Lung (tissue), 16 donors: ENCODE data around the gene SESN2. TPM values are rescaled to one million over a fixed set of nuclear protein-coding genes. Genes with fewer than 3 reads are reported as not detected.
A peak's percentile ranks its signal among the peaks of the same experiment; 100 is the strongest.

Experiments used
- ATAC-seq: fragments of 200-7000 bp; cut with Tn5 transposase; one replicate; pipeline ENCODE4 v1.9.1; 2020; ENCODE audit warnings: moderate number of reproducible peaks; ENCODE audit not compliant: insufficient read depth, low FRiP score
- DNase-seq, 3 donors: peaks; one replicate each; pipeline ENCODE4 v3.0.0-alpha.2; 2013 to 2017
- H3K27ac ChIP-seq, 2 donors: one replicate each; pipeline ENCODE4 v1.5.1; 2013; ENCODE audit warnings: mild to moderate bottlenecking in 2 of 2, moderate library complexity in 2 of 2, control low read depth in 1 of 2, inconsistent platforms in 1 of 2, low read depth in 1 of 2, low read length in 1 of 2
- H3K27me3 ChIP-seq, 3 donors: one replicate each; pipeline ENCODE4 v1.5.1; 2013; ENCODE audit warnings: low read length in 2 of 3; ENCODE audit not compliant: control insufficient read depth in 3 of 3, insufficient read depth in 3 of 3
- H3K36me3 ChIP-seq, 4 donors: one replicate each; pipeline ENCODE4 v1.5.1; 2013; ENCODE audit warnings: low read length in 4 of 4, mild to moderate bottlenecking in 1 of 4, moderate library complexity in 1 of 4; ENCODE audit not compliant: control insufficient read depth in 4 of 4, insufficient read depth in 4 of 4
- H3K4me1 ChIP-seq, 5 donors: one replicate each; pipeline ENCODE4 v1.5.1; 2013; ENCODE audit warnings: low read length in 5 of 5, mild to moderate bottlenecking in 2 of 5, moderate library complexity in 1 of 5; ENCODE audit not compliant: control insufficient read depth in 5 of 5, insufficient read depth in 5 of 5
- H3K4me3 ChIP-seq: one replicate; pipeline ENCODE4 v1.5.1; 2013; ENCODE audit warnings: mild to moderate bottlenecking, control low read depth, moderate library complexity
- H3K9ac ChIP-seq, 2 donors: one replicate each; pipeline ENCODE4 v1.5.1; 2013; ENCODE audit warnings: low read length in 2 of 2, control low read depth in 1 of 2; ENCODE audit not compliant: insufficient read depth in 1 of 2
- H3K9me3 ChIP-seq, 4 donors: one replicate each; pipeline ENCODE4 v1.5.1; 2013; ENCODE audit warnings: low read length in 3 of 4, mild to moderate bottlenecking in 1 of 4, moderate library complexity in 1 of 4; ENCODE audit not compliant: control insufficient read depth in 4 of 4, insufficient read depth in 3 of 4
- CTCF ChIP-seq: IDR thresholded peaks from 2 replicates; pipeline ENCODE4 v1.5.1; 2012; ENCODE audit warnings: mild to moderate bottlenecking; ENCODE audit errors: control extremely low read depth, extremely low read depth
- WGBS, 2 donors: extraction: QIAGEN DNeasy Blood & Tissue Kit; methylation state at CpG; one replicate each; pipeline ENCODE4 v1.1.7; 2013; 5-methylcytosine and 5-hydroxymethylcytosine counted together
- long read RNA-seq, 5 donors: transcript quantifications; one replicate each; lab custom pipeline, GENCODE V29; 2026
- polyA plus RNA-seq, 2 donors: library from polyadenylated mRNA; stranded (reverse); fragments of 200-250 nt; gene quantifications; one replicate each; pipeline ENCODE4 v1.2.1, GENCODE V29; 2013
- total RNA-seq, 2 donors: library from RNA; depleted of rRNA in 1 of 2; stranded (reverse); fragments of >200 nt in 1 of 2; gene quantifications; one replicate each; pipeline ENCODE4 v1.2.1, GENCODE V29; 2014 to 2021
- donor health status: control.
- donor health status: control.
- donor health status: Bipolar disorder and iron deficiency.
- donor health status: healthy.
- donor health status: DM: yes; HTN: yes; CAD: no.

SESN2 gene
- 10 to 100 TPM in 1 of 2 donors, 1 to 10 TPM in 1; 3.3 to 19.4 TPM for total RNA-seq
- 10 to 100 TPM in 1 of 2 donors, 1 to 10 TPM in 1; 6.6 to 15.3 TPM for polyA plus RNA-seq
- long read RNA-seq, donor 1, partial matches to known transcripts, result 6 of 6 reads
- long read RNA-seq, donor 1, other reads (novel, unspliced or antisense), result 0 of 6 reads
- long read RNA-seq, donor 2, result 0 reads
- long read RNA-seq, donor 3, partial matches to known transcripts, result 0 of 3 reads
- long read RNA-seq, donor 3, other reads (novel, unspliced or antisense), result 0 of 3 reads
- long read RNA-seq, donor 4, result 0 reads
- long read RNA-seq, donor 5, partial matches to known transcripts, result 25 of 27 reads
- long read RNA-seq, donor 5, other reads (novel, unspliced or antisense), result 0 of 27 reads

GRCh38 chr1:28259252-28259933 is at the start of gene SESN2:
Gene SESN2, plus strand, starts transcription at chr1:28259518. Its CDS starts 330 bp downstream, at chr1:28259848.
- peak; percentile 100 for ATAC-seq
- H3K27ac ChIP-seq, result peak within 1 kb of the TSS; percentile 96
- H3K36me3 ChIP-seq, result no peaks in the 10 kb centered on the region
- H3K4me1 ChIP-seq, result peaks cover 0 to 20% (median 12%) of the 10 kb centered on the region in 5 donors
- H3K9me3 ChIP-seq, result no peaks in the 10 kb centered on the region
- peak within 1 kb of the TSS; percentile 78 for H3K4me3 ChIP-seq
- no peak for TF ChIP-seq CTCF
- H3K9ac ChIP-seq, result peak within 1 kb of the TSS in 1 of 2 donors; percentile 40
- WGBS, 2 donors, result 0% methylated on average over 71 to 76 of the region's 76 CpGs
- no peaks in the 10 kb centered on the region for H3K27me3 ChIP-seq
- peak; percentile 99 for DNase-seq

GRCh38 chr1:28209700-28210099 is 49.6 kb upstream of the SESN2 start:
- H3K9ac ChIP-seq, result no peak overlapping the region
- ATAC-seq (no peak), DNase-seq (no peak)
- H3K9me3 ChIP-seq, result no peaks in the 10 kb centered on the region
- H3K4me3 ChIP-seq, result no peak overlapping the region
- no peaks in the 10 kb centered on the region for H3K27me3 ChIP-seq
- H3K4me1 ChIP-seq, result no peaks in the 10 kb centered on the region
- TF ChIP-seq CTCF, result no peak
- no peak overlapping the region for H3K27ac ChIP-seq
- peaks cover 4 to 37% (median 23%) of the 10 kb centered on the region in 4 donors for H3K36me3 ChIP-seq
- 60 to 81% methylated on average over 1 of the region's 1 CpG for WGBS, 2 donors

- Histone ChIP-seq H3K27me3 (no peaks in the 10 kb centered on the region), H3K4me3 (no peak overlapping the region), H3K4me1 (no peaks in the 10 kb centered on the region), H3K36me3 (peaks cover 4 to 31% (median 18%) of the 10 kb centered on the region in 4 donors), H3K9ac (no peak overlapping the region), H3K27ac (no peak overlapping the region), H3K9me3 (no peaks in the 10 kb centered on the region)
- ATAC-seq (no peak), DNase-seq (no peak)
- no peak for TF ChIP-seq CTCF
- WGBS, 2 donors, result 42 to 88% methylated on average over 2 of the region's 2 CpGs
Observed at GRCh38 chr1:28213315-28213714, 46.0 kb upstream of the SESN2 start.
